HG02981 (cell line): Measurements from ENCODE around the gene EXOC6B.

Experiments
- ATAC-seq: cut with Tn5 transposase; IDR thresholded peaks from one replicate; pipeline ENCODE4 v1.9.1; 2021; ENCODE audit warnings: mild to moderate bottlenecking, moderate library complexity; ENCODE audit not compliant: unreplicated experiment

The EXOC6B gene

DNA sequence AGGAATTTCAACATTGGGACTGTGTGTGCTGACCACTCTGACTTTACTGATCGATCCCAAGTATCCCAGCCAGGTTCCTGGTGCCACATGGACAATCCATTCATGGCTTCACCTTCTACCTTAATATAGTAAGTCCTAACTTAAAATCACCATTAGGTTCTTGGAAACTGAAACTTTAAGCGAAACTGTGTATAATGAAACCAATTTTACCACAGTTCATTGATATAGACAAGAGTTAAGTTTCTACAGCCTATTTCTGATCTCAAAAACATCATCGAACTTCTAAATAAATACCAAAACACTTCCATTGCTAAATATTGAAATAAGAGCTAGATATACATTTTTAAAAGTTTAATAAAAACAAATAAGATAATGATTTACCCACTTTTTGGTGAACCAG lies 4.4 kb upstream of the EXOC6B start:
- ATAC-seq, result no peak

GRCh38 chr2:72828840-72829507 lies 3.1 kb upstream of the EXOC6B start:
- ATAC-seq, result no peak

DNA sequence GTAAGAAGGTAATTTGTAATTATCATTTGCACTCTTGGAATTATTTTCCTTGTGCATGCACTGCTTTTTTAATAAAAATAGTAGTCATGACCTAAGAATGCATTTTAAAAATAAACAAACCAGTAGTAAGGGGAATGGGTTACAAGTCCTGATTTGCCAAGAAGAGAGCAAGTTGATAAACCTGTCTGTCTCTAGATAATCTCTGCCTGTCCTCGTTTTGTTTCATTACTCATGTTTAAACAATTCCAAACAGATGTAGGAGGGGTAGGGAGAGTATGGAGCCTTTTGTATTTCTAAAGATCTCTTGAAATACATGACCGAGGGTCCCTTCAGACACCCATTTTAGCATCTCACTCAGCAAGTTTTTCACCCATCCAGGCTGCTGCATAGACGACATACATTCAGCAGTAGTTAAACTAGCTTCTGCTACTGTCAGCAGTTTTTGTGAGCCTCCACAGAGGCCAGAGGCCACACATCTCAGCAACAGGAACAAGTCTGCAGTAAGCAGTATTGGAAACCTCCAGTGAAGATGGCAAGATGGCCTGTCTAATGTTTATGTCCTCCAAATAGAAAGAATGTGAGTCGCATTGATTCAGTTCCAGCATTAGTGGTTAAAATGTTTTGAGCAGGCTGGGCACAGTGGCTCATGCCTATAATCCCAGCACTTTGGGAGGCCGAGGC lies 2.3 kb upstream of the EXOC6B start:
- no peak for ATAC-seq

GRCh38 chr2:72827487-72827886 lies 1.7 kb upstream of the EXOC6B start:
- ATAC-seq, result no peak

GRCh38 chr2:72826156-72826477 lies 284 bp upstream of the EXOC6B start:
- no peak for ATAC-seq

DNA sequence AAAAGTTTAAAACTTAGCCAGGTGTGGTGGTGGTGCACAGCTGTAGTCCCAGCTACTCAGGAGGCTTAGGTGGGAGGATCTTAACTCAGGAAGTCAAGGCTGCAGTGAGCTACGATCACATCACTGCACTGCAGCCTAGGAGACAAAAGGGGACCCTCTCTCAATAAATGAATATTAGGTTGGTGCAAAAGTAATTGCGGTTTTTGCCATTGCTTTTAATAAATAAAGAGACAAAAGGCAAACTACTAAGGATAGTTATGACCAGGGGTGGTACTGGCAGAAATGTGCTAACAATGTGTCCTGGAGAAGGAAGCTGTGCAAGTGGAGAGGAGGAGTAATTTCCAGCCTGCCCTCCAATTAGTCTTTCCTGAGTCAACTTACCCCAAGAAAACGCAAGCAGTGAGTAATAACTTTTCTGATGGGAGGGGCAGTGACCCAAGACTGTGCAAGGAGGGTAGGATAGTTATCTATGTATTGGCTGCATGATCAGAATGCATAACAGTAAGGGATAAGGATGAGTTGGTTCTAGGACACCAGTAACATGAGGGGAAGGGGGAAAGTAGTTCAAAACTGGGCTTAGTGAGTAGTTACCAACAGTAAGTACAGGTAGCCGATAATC lies 1.5 kb downstream of the EXOC6B start:
- no peak for ATAC-seq

DNA sequence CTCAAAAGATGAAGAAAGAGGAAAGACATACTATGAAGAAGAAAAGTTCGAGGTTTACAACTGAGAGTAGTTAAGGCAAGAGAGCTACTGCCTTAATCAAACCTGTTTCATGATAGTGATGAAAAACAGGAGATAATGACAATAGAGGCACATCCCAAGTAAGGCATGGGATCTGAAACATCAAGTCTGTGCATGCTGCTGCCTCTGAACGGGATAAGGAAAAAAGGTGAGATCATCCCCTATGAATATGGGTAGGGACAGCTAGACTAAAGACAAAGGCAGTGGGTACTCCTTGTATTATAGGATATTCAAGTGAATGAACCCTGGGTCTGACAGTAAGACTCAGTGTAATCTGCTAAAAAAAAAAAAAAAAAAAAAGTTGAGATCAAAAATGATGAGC lies 3.0 kb downstream of the EXOC6B start:
- no peak for ATAC-seq

DNA sequence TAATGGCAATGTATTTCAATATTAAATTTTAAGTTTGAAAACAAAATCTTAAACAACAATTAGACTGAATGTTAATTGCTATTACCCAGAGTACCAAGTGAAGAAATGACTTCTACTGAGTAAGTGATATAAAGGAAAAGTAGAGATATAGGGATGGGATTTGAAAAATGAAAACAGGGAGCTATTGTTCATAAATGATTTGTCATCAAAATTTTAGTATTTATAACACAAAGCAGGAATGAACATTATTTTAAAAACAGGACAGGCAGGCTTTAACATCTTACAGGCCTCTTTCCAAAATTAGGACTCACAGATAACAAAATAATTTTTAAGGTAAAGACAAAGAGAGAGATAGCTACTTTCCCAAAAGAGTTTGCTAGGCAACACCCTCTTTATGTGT lies 3.9 kb downstream of the EXOC6B start:
- no peak for ATAC-seq

- ATAC-seq, result no peak
These were observed 4.7 kb downstream of the EXOC6B start for GRCh38 chr2:72821118-72821517.

DNA sequence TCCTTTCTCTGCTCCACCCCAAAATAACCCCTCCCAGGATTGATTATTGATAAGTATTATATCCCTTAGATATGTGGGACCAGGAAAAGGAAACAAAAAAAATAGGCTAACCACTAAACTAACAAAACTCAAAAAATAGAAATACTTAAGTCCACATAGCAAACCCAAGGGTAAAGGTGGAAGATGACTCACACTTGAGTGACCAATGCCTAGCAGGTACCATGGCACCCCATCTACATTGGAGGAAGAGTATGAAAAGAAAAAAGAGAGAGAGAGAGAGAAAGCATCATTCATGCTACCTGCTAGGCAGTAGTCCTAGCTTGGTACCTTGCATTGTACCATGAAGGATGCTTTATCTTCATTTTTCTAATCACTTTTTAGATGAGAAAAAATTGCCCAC lies 6.3 kb downstream of the EXOC6B start:
- no peak for ATAC-seq

DNA sequence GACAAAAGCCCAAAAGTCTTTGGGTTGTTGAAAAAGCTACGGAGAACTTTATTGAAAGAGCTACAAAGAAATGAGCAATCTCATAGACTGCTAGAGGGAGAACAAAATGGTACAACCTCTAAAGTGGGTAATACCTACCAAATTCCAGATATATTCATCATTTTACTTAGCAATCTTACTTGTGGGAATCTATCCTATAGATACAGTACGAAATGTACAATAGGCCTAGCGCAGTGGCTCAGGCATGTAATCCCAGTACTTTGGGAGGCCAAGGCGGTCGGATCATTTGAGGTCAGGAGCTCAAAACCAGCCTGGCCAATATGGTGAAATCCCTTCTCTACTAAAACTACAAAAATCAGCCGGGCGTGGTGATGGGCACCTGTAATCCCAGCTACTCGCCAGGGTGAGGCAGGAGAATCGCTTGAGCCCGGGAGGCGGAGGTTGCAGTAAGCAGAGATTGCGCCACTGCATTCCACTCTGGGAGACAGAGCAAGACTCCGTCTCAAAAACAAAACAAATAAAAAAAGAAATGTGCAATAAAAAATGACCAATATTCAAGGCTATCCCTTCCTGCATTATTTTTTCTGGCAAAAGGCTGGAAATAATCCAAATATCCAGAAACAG lies 10.1 kb downstream of the EXOC6B start:
- ATAC-seq, result no peak

DNA sequence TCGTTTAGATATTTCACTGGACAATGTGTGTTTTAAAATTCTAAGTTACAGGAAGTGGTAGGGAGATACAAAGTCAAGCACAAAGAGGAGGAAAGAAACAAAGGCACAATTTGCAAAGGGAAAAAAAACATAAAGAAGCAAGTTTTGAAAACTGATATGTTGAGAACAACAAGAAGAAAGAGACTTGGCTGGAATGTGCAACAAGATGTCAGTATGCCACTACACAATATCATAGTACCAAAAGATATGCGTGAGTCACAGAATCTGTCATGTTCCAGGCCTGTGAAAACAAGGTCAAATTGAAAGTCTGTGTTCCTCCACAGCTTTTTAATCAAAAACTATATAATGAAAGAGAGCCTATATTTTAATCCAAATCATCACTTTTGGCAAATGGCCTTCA lies 12.0 kb downstream of the EXOC6B start:
- ATAC-seq, result no peak

DNA sequence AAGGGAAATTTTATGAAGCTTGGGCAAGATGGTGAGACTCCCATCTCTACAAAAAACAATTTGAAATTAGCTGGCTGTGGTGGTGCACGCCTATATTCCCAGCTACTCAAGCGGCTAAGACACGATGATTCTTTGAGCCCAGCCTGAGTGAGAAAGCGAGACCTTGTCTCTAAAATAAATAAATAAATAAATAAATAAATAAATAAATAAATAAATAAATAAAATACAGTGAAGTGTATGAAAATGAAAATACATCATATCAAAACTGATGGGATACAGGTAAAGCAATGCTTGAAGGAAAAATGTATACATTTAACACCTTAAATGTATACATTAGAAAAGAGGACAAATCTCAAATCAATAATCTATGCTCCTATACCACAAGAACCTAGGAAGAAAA lies 15.7 kb downstream of the EXOC6B start:
- no peak for ATAC-seq

DNA sequence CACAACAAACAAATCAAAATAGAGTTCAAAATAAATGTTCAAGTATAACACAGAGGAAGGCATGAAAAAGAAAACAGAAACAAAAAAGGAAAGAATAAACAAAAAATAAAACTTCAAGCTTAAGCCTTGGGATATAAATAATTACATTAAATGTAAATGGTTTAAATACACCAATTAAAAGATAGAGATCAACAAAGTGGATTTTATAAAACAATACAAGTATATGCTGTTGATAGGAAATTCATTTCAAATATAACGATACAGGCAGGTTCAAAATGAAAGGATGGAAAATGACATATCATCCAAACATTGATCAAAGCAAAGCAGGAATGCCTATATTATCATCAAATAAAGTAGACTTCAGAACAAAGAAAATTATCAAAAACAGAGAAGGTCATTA lies 16.7 kb downstream of the EXOC6B start:
- no peak for ATAC-seq

DNA sequence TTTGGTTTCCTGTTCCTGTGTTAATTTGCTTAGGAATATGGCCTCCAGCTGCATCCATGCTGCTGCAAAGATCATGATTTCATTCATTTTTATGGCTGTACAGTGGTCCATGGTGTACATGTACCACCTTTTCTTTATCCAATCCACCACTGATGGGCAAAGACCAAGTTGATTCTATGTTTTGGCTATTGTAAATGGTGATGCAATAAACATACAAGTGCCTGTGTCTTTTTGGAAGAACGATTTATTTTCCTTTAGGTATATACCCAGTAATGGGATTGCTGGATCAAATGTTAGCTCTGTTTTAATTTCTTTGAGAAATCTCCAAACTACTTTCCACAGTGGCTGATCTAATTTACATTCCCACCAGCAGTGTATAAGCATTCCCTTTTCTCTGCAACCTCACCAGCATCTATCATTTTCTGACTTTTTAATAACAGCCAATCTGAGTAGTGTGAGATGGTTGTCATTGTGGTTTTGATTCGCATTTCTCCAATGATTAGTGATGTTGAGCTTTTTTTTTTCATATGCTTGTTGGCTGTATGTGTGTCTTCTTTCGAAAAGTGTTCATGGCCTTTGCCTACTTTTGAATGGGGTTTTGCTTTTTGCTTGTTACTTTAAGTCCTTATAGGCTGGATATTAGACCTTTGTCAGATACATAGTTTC lies 19.4 kb downstream of the EXOC6B start:
- ATAC-seq, result no peak

DNA sequence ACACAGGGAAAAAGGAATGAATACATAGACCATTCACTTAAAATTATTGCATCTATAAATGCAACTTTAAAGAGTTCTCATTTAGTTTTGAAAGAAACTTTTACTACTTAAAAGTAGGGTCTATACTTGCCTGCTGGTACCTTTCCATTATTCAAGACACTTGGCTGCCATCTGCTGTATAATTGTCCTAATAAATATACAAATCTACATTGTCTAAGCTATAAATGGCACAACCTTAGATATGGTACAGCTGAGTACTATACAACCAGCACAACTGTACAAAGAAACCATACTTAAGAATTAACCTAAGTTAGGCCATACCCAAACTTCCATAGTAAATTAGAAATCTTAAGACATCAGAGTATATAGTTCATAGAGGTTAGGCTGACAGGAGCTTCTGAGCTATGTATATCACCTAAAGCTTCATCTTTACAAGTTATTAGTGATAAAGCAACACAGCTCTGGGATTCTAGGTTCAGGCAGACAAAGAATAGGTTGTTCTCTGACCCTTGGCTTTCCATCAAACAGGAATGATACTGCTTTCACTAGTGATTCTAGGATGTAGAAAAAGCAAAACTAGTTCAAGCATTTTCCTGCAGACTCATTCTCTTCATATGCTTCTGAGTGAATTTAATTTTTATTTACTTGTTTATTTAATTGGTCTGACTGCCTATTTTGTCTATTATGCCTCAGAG lies 22.1 kb downstream of the EXOC6B start:
- ATAC-seq, result no peak

DNA sequence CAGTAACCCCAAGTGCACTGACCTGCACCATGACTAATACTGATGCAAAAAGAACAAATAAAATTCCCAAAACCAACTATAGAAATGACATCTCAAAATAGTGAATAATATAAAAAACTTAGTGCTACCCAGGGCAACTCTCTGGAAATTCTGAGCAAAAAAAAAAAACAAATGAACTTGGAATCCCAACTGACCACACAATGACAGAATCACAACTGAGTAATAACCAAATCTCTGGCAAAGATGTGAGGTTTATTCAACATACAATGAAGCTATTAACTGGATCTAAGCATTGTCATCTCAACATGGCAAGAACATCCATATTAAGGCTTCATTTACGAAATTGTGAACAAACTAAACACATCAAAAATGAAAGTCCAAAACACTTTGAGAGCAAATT lies 22.7 kb downstream of the EXOC6B start:
- no peak for ATAC-seq

GRCh38 chr2:72800492-72800891 lies 25.3 kb downstream of the EXOC6B start:
- no peak for ATAC-seq

DNA sequence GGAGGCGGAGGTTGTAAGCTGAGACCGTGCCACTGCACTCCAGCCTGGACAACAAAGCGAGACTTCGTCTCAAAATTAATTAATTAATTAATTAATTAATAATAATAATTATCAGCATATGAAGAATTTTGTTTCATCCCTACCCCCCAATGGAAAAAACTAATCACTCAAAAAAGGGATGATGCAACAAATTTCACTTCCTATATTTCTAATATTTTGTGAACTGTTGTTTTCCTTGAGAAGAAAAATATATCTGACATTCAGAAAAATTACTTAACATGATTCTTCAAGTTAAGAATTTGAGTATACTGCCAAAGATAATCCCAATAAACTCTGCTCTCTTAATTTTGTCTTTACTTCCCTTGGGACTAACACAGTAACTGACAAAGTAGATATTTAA lies 28.1 kb downstream of the EXOC6B start:
- ATAC-seq, result no peak

DNA sequence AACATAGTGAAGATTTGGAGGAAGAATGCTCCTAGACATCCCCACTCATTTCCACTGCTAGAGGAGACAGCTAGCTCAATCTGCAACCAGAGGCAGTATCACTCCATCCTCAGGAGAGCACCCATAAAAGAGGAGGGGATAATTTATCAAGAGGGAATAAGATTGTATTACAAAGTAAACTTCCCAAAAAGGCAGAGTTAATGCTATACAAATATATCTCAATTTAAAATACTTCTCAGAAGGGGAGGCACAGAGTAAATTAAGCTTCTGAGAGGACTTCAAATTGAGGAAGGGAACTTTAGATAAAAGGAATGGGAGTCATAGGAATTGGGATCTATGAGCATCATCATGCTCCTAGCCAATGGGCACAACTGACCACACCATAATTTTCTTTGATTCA lies 29.1 kb downstream of the EXOC6B start:
- ATAC-seq, result no peak

- no peak for ATAC-seq
These were observed 31.3 kb downstream of the EXOC6B start for GRCh38 chr2:72794572-72794971.
